GM23338 (cell line): ENCODE measurements around the gene GCM1. TPM values are rescaled to one million over a fixed set of nuclear protein-coding genes. Genes with fewer than 3 reads are reported as not detected.

Source experiments
- ATAC-seq: fragments of 200-7000 bp; cut with Tn5 transposase; 3 replicates; pipeline ENCODE4 v1.9.1; 2020
- DNase-seq: peaks from one replicate; pipeline ENCODE4 v3.0.0-alpha.2; 2015; ENCODE audit warnings: low spot score
- H2AFZ ChIP-seq: fragments of 200-600 bp; sonication (generic); 2 replicates; pipeline ENCODE4 v1.8.0; 2016; ENCODE audit warnings: antibody characterized with exemption, mild to moderate bottlenecking, moderate library complexity
- H3F3A ChIP-seq: fragments of 200-600 bp; sonication (generic); replicated peaks from 2 replicates; pipeline ENCODE4 v1.8.0; 2017; ENCODE audit warnings: antibody characterized with exemption, mixed run types, low read depth
- H3K27ac ChIP-seq: fragments of 200-600 bp; sonication (generic); 2 replicates; pipeline ENCODE4 v1.6.1; 2016; ENCODE audit warnings: low read depth
- H3K27me3 ChIP-seq: fragments of 200-600 bp; sonication (generic); 2 replicates; pipeline ENCODE4 v1.8.0; 2016; ENCODE audit warnings: mild to moderate bottlenecking, mixed run types, moderate library complexity; ENCODE audit not compliant: insufficient read depth
- H3K36me3 ChIP-seq: fragments of 200-600 bp; sonication (generic); 2 replicates; pipeline ENCODE4 v1.8.0; 2016; ENCODE audit warnings: mild to moderate bottlenecking; ENCODE audit not compliant: insufficient read depth
- H3K4me1 ChIP-seq: fragments of 200-600 bp; sonication (generic); 2 replicates; pipeline ENCODE4 v1.8.0; 2016; ENCODE audit warnings: mild to moderate bottlenecking, moderate library complexity; ENCODE audit not compliant: insufficient read depth
- H3K4me2 ChIP-seq: fragments of 200-600 bp; sonication (generic); 2 replicates; pipeline ENCODE4 v1.7.1; 2017; ENCODE audit warnings: mixed run types
- H3K4me3 ChIP-seq: fragments of 200-600 bp; sonication (generic); 2 replicates; pipeline ENCODE4 v1.6.1; 2016; ENCODE audit warnings: mixed run types
- H3K79me2 ChIP-seq: fragments of 200-600 bp; sonication (generic); replicated peaks from 2 replicates; pipeline ENCODE4 v1.8.0; 2017; ENCODE audit warnings: mild to moderate bottlenecking; ENCODE audit not compliant: insufficient read depth
- H3K9me2 ChIP-seq: fragments of 200-600 bp; sonication (generic); 2 replicates; pipeline ENCODE4 v1.8.0; 2017; ENCODE audit not compliant: insufficient read depth
- H4K20me1 ChIP-seq: fragments of 200-600 bp; sonication (generic); replicated peaks from 2 replicates; pipeline ENCODE4 v1.8.0; 2017; ENCODE audit warnings: mild to moderate bottlenecking; ENCODE audit not compliant: insufficient read depth
- H3K27ac Mint-ChIP-seq: 2 replicates; pipeline ENCODE4 v1.8.0; 2020; ENCODE audit warnings: inconsistent platforms, mild to moderate bottlenecking, moderate library complexity, mixed read lengths
- H3K27me3 Mint-ChIP-seq: 3 replicates; pipeline ENCODE4 v1.8.0; 2022; ENCODE audit warnings: low read depth, mild to moderate bottlenecking, moderate library complexity, mixed read lengths, inconsistent platforms; ENCODE audit not compliant: insufficient read depth, poor library complexity
- H3K36me3 Mint-ChIP-seq: 3 replicates; pipeline ENCODE4 v1.8.0; 2021; ENCODE audit warnings: low read depth, mild to moderate bottlenecking, inconsistent platforms, moderate library complexity, mixed read lengths
- H3K4me1 Mint-ChIP-seq: 3 replicates; pipeline ENCODE4 v1.8.0; 2020; ENCODE audit warnings: mild to moderate bottlenecking, inconsistent platforms, mixed read lengths
- H3K4me3 Mint-ChIP-seq: 3 replicates; pipeline ENCODE4 v1.8.0; 2021; ENCODE audit warnings: moderate library complexity, mild to moderate bottlenecking, inconsistent platforms, mixed read lengths
- H3K9me3 Mint-ChIP-seq: 3 replicates; pipeline ENCODE4 v1.8.0; 2020; ENCODE audit warnings: moderate library complexity, mild to moderate bottlenecking, inconsistent platforms, mixed read lengths
- CREB1 ChIP-seq: fragments of 250-450 bp; sonication (Bioruptor Pico); IDR thresholded peaks from 2 replicates; pipeline ENCODE4 v1.5.0; 2020; ENCODE audit warnings: low read depth, mild to moderate bottlenecking, moderate library complexity
- CTCF ChIP-seq, 2 experiments: fragments of 200-600 bp in 1 of 2; sonication (generic) in 1 of 2; conservative IDR thresholded peaks; 2 replicates each; pipeline versions ENCODE4 v1.5.1 to v1.6.1; 2016 to 2017; ENCODE audit warnings: antibody characterized with exemption in 2 of 2, low read depth in 2 of 2, mild to moderate bottlenecking in 2 of 2, moderate library complexity in 1 of 2
- ETS1 ChIP-seq: IDR thresholded peaks from 2 replicates; pipeline ENCODE4 v1.6.1; 2016; ENCODE audit warnings: antibody characterized with exemption
- EZH2 ChIP-seq: fragments of 200-600 bp; sonication (generic); IDR thresholded peaks from one replicate; pipeline ENCODE4 v1.8.0; 2017; ENCODE audit warnings: antibody characterized with exemption, mild to moderate bottlenecking, low read depth; ENCODE audit not compliant: unreplicated experiment
- EZH2phosphoT487 ChIP-seq: fragments of 200-600 bp; sonication (generic); IDR thresholded peaks from one replicate; pipeline ENCODE4 v1.8.1; 2018; ENCODE audit warnings: antibody characterized with exemption; ENCODE audit not compliant: unreplicated experiment
- JUNB ChIP-seq: IDR thresholded peaks from one replicate; pipeline ENCODE4 v1.6.1; 2016; ENCODE audit warnings: antibody characterized with exemption; ENCODE audit not compliant: unreplicated experiment
- POLR2AphosphoS5 ChIP-seq: IDR thresholded peaks from 2 replicates; pipeline ENCODE4 v1.6.1; 2016; ENCODE audit warnings: antibody characterized with exemption, low read depth
- REST ChIP-seq: IDR thresholded peaks from one replicate; pipeline ENCODE4 v1.6.1; 2018; ENCODE audit warnings: antibody characterized with exemption; ENCODE audit not compliant: unreplicated experiment
- STAT1 ChIP-seq: IDR thresholded peaks from one replicate; pipeline ENCODE4 v1.6.1; 2016; ENCODE audit warnings: antibody characterized with exemption; ENCODE audit not compliant: unreplicated experiment
- ZNF114 ChIP-seq: fragments of 250-450 bp; sonication (Bioruptor Pico); IDR thresholded peaks from 2 replicates; pipeline ENCODE4 v1.5.0; 2020; ENCODE audit warnings: mild to moderate bottlenecking, moderate library complexity
- ZNF331 ChIP-seq: fragments of 250-450 bp; sonication (Bioruptor Pico); IDR thresholded peaks from 2 replicates; pipeline ENCODE4 v1.5.0; 2020; ENCODE audit warnings: low read depth, mild to moderate bottlenecking, moderate library complexity
- ZNF462 ChIP-seq: fragments of 250-450 bp; sonication (Bioruptor Pico); IDR thresholded peaks from 2 replicates; pipeline ENCODE4 v1.5.0; 2020; ENCODE audit warnings: mild to moderate bottlenecking, moderate library complexity
- polyA plus RNA-seq: library from polyadenylated mRNA; unstranded; fragments of >200 nt; fragmentation: Nextera tagmentation; extraction: Ambion mirVana; gene quantifications from 2 replicates; pipeline ENCODE4 v1.2.1, GENCODE V29; 2016
- total RNA-seq: library from RNA; depleted of rRNA; stranded (reverse); fragments of >200 nt; shearing (Covaris generic); gene quantifications from 2 replicates; pipeline ENCODE4 v1.2.3, GENCODE V29; 2014

GCM1 gene
- total and polyA plus RNA-seq, 2 experiments from 2014 or later, result not detected

- TF ChIP-seq ETS1, result no peak
- TF ChIP-seq STAT1, result no peak
- no peak for TF ChIP-seq CTCF (conservative IDR thresholded peaks at IDR 0.05; ENCODE audit: low read depth in 2 of 2)
- no peak for TF ChIP-seq REST
- no peak for TF ChIP-seq CREB1 (CRISPR knock-in tag)
- TF ChIP-seq POLR2AphosphoS5, result no peak
- TF ChIP-seq EZH2, result no peak
- TF ChIP-seq JUNB, result no peak
- TF ChIP-seq ZNF331 (CRISPR knock-in tag), result no peak
- TF ChIP-seq ZNF114 (CRISPR knock-in tag), result no peak
Observed at GRCh38 chr6:53095270-53095669, 53.4 kb downstream of the GCM1 start (continued).

- H3K9me3 Mint-ChIP-seq, result no peaks in the 10 kb centered on the region
- no peaks in the 10 kb centered on the region for H3K9me2 ChIP-seq
- 0 out of 2 replicates have a peak, but pooled peaks cover 4% of the 10 kb centered on the region for H4K20me1 ChIP-seq
- H3K36me3 ChIP-seq, result peaks cover 24% of the 10 kb centered on the region; the same call in 1 of the 2 replicates
- no peaks in the 10 kb centered on the region for H3K27me3 Mint-ChIP-seq
- no peaks in the 10 kb centered on the region for H3K4me1 ChIP-seq
- H3K27ac Mint-ChIP-seq, result no peak overlapping the region
- no peaks in the 10 kb centered on the region for H3F3A ChIP-seq
- ATAC-seq, result no peak
- DNase-seq, result no peak
- H3K79me2 ChIP-seq, result no peaks in the 10 kb centered on the region
- no peak overlapping the region for H2AFZ ChIP-seq
- H3K36me3 Mint-ChIP-seq, result peaks cover 41% of the 10 kb centered on the region
- no peak overlapping the region for H3K27ac ChIP-seq
- no peak overlapping the region for H3K4me2 ChIP-seq
- no peaks in the 10 kb centered on the region for H3K27me3 ChIP-seq
- H3K4me1 Mint-ChIP-seq, result no peaks in the 10 kb centered on the region
- H3K4me3 ChIP-seq, result no peak overlapping the region
- no peak overlapping the region for H3K4me3 Mint-ChIP-seq
- TF ChIP-seq EZH2phosphoT487, result no peak
- TF ChIP-seq ZNF462 (CRISPR knock-in tag), result no peak
- no peak for TF ChIP-seq EZH2
- no peak for TF ChIP-seq POLR2AphosphoS5
- no peak for TF ChIP-seq STAT1
- no peak for TF ChIP-seq ETS1
Observed at GRCh38 chr6:53090576-53090975, 58.1 kb downstream of the GCM1 start.
